GM21737 (cell line): ENCODE measurements around the gene RPS2.

Source experiments
- ATAC-seq: cut with Tn5 transposase; IDR thresholded peaks from one replicate; pipeline ENCODE4 v1.9.1; 2021; ENCODE audit warnings: mild to moderate bottlenecking, moderate library complexity; ENCODE audit not compliant: unreplicated experiment

RPS2 gene

GRCh38 chr16:1982991-1983543 is 18.4 kb upstream of the RPS2 start:
- no peak for ATAC-seq

- ATAC-seq = no peak
These were observed 17.4 kb upstream of the RPS2 start for GRCh38 chr16:1982013-1982433.

- ATAC-seq = no peak
These were observed 16.8 kb upstream of the RPS2 start, which contains the start of gene NOXO1 for GRCh38 chr16:1981398-1981836. TSS of gene NOXO1 (minus strand) at chr16:1981469. CDS start at chr16:1981179, 290 bp downstream.

- ATAC-seq = no peak
These were observed 16.1 kb upstream of the RPS2 start for GRCh38 chr16:1980770-1981087.

- ATAC-seq = no peak
These were observed 15.6 kb upstream of the RPS2 start for GRCh38 chr16:1980030-1980769.

GRCh38 chr16:1979271-1980029 is 14.8 kb upstream of the RPS2 start:
- no peak for ATAC-seq

GRCh38 chr16:1978476-1979120 is 14.0 kb upstream of the RPS2 start:
- ATAC-seq = no peak

- no peak for ATAC-seq
These were observed 13.2 kb upstream of the RPS2 start for GRCh38 chr16:1977875-1978268.

GRCh38 chr16:1976951-1977874 is 12.6 kb upstream of the RPS2 start:
- no peak for ATAC-seq

- no peak for ATAC-seq
These were observed 11.5 kb upstream of the RPS2 start for GRCh38 chr16:1976216-1976520.

- no peak for ATAC-seq
These were observed 11.0 kb upstream of the RPS2 start for GRCh38 chr16:1975432-1976215.

- ATAC-seq = no peak
These were observed 9.8 kb upstream of the RPS2 start for GRCh38 chr16:1974157-1975070.

GRCh38 chr16:1973461-1974156 is 9.0 kb upstream of the RPS2 start:
- ATAC-seq = no peak

GRCh38 chr16:1972490-1972877 is 7.9 kb upstream of the RPS2 start:
- ATAC-seq = no peak

- peak; percentile 68 for ATAC-seq
These were observed 7.3 kb upstream of the RPS2 start, which contains the start of gene TBL3 for GRCh38 chr16:1971796-1972489. TSS of gene TBL3 (plus strand) at chr16:1972053. CDS start at chr16:1972165, 112 bp downstream.

- ATAC-seq = no peak
These were observed 3.7 kb upstream of the RPS2 start for GRCh38 chr16:1968146-1968953.

GRCh38 chr16:1966460-1966859 is 1.8 kb upstream of the RPS2 start, which contains the start of gene RNF151:
TSS of gene RNF151 (plus strand) at chr16:1966856. CDS start at chr16:1966882, 26 bp downstream.
- no peak for ATAC-seq
